A549 (cell line): ENCODE data around the gene HEPHL1.

Experiments
- EHF ChIP-seq: fragments of 250-450 bp; sonication (Bioruptor Pico); IDR thresholded peaks from 2 replicates; pipeline ENCODE4 v1.5.0; 2020; ENCODE audit warnings: mild to moderate bottlenecking
- EHMT2 ChIP-seq: fragments of 200-600 bp; sonication (generic); IDR thresholded peaks from 2 replicates; pipeline ENCODE4 v1.6.1; 2016; ENCODE audit warnings: antibody characterized with exemption, low read depth, mild to moderate bottlenecking, moderate library complexity
- EP300 ChIP-seq, 2 experiments: fragments of >200 bp; sonication (Bioruptor Twin); formaldehyde crosslinking; IDR thresholded peaks; 2 replicates in 1 of 2; 3 replicates in 1 of 2; pipeline ENCODE4 v1.6.1; 2016 to 2017
- ESRRA ChIP-seq: fragments of 150-350 bp; IDR thresholded peaks from 2 replicates; pipeline ENCODE4 v1.6.1; 2014; ENCODE audit warnings: mild to moderate bottlenecking, low read length, borderline replicate concordance
- FOXS1 ChIP-seq: fragments of 250-450 bp; sonication (Bioruptor Pico); IDR thresholded peaks from 2 replicates; pipeline ENCODE4 v1.5.0; 2020; ENCODE audit warnings: mild to moderate bottlenecking, moderate library complexity
- HES2 ChIP-seq: fragments of >200 bp; sonication (Bioruptor Twin); formaldehyde crosslinking; IDR thresholded peaks from 2 replicates; pipeline ENCODE4 v1.6.1; 2016
- JUN ChIP-seq, 2 experiments: fragments of >200 bp; sonication (Bioruptor Twin); formaldehyde crosslinking; IDR thresholded peaks; 2 replicates in 1 of 2; 3 replicates in 1 of 2; pipeline ENCODE4 v1.6.1; 2016 to 2017
- POLR2A ChIP-seq: IDR thresholded peaks from 2 replicates; pipeline ENCODE4 v1.6.1; 2012; ENCODE audit warnings: mild to moderate bottlenecking, low read length
- REST ChIP-seq: fragments of 200-600 bp; sonication (generic); IDR thresholded peaks from 2 replicates; pipeline ENCODE4 v1.6.1; 2016; ENCODE audit warnings: antibody characterized with exemption, mild to moderate bottlenecking, moderate library complexity
- SMC3 ChIP-seq: fragments of >200 bp; sonication (Bioruptor Twin); formaldehyde crosslinking; IDR thresholded peaks from 3 replicates; pipeline ENCODE4 v1.6.1; 2018; ENCODE audit warnings: inconsistent platforms
- TF ChIP-seq, protein P1 (sequence below): fragments of >200 bp; sonication (Bioruptor Twin); formaldehyde crosslinking; IDR thresholded peaks from 3 replicates; pipeline ENCODE4 v1.5.1; 2016

DNA sequence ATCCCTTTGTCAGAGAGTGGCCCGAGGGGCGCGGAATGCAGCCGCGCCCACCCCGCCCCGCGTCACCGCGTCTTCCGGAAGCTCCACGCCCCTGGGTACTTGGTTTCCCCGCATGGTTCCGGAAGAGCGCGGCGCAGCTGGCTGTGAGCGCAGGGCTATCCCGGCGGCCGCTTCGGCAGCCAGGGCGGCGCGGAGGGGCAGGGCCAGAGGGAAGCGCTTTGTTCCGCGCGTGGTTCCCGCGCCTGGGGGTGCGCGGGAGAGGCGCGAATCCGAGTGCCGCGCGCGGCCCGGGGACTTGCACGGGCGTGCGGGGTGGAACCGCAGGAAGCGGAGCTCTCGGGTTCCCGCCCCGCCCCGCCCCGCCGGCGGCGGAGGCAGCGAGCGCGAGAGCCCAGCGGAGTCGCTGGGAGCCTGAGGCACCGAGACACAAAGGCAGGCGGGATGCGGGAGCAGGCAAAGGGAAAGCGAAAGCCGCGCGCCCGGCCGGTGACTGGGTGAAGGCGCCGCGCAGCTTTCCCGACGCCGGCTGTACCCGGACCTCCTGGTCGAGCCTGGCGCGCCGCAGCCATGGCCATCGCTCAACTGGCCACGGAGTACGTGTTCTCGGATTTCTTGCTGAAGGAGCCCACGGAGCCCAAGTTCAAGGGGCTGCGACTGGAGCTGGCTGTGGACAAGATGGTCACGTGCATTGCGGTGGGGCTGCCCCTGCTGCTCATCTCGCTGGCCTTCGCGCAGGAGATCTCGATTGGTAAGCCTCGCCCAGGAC, 107.8 kb downstream of the HEPHL1 start, which contains the start of gene PANX1:
- no peak for TF ChIP-seq SMC3
- TF ChIP-seq POLR2A: peak; percentile 60
- TF ChIP-seq REST: no peak
- TF ChIP-seq EHF (CRISPR knock-in tag): no peak
- no peak for TF ChIP-seq HES2
- TF ChIP-seq, protein P1, sequence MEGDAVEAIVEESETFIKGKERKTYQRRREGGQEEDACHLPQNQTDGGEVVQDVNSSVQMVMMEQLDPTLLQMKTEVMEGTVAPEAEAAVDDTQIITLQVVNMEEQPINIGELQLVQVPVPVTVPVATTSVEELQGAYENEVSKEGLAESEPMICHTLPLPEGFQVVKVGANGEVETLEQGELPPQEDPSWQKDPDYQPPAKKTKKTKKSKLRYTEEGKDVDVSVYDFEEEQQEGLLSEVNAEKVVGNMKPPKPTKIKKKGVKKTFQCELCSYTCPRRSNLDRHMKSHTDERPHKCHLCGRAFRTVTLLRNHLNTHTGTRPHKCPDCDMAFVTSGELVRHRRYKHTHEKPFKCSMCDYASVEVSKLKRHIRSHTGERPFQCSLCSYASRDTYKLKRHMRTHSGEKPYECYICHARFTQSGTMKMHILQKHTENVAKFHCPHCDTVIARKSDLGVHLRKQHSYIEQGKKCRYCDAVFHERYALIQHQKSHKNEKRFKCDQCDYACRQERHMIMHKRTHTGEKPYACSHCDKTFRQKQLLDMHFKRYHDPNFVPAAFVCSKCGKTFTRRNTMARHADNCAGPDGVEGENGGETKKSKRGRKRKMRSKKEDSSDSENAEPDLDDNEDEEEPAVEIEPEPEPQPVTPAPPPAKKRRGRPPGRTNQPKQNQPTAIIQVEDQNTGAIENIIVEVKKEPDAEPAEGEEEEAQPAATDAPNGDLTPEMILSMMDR: no peak
- no peak for TF ChIP-seq FOXS1 (CRISPR knock-in tag)
- no peak for TF ChIP-seq ESRRA
- peak in 1 of 2 experiments; percentile 70; a peak in 2 of 5 replicates for TF ChIP-seq JUN (IDR thresholded peaks at IDR 0.05)
- TF ChIP-seq EP300 (IDR thresholded peaks at IDR 0.05): no peak
- no peak for TF ChIP-seq EHMT2
